Measurements from ENCODE around the gene SLC6A5. TPM values are rescaled to one million over a fixed set of nuclear protein-coding genes. Genes with fewer than 3 reads are reported as not detected.

Gene SLC6A5
- total RNA-seq, 4 donors from 2014 or later, result not detected

DNA sequence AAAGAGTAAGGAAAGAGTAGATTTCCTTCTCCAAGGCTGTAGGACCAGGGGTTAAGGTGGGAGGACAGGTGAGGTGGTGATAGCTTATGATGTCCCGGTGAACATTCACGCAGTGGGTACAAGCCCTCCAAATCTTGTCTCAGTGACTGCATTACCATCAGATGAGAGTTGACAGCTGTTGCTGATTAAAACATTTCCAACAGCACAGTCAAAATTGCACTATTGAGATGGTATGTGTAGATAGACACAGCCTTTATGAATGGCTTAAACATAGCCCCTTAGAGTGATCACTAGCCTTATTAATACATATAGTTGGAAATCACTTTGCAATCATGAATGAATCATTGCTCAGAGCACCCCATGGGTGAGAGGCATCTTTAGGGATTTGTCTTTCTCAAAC lies 77.2 kb downstream of the SLC6A5 start:
- Histone ChIP-seq H3K36me3 (no peaks in the 10 kb centered on the region), H3K27ac (no peak overlapping the region), H3K27me3 (peaks cover 0 to 19% of the 10 kb centered on the region in 2 donors), H3K4me3 (no peak overlapping the region), H3K9me3 (no peaks in the 10 kb centered on the region), H3K4me1 (no peaks in the 10 kb centered on the region)
- TF ChIP-seq, protein P1, sequence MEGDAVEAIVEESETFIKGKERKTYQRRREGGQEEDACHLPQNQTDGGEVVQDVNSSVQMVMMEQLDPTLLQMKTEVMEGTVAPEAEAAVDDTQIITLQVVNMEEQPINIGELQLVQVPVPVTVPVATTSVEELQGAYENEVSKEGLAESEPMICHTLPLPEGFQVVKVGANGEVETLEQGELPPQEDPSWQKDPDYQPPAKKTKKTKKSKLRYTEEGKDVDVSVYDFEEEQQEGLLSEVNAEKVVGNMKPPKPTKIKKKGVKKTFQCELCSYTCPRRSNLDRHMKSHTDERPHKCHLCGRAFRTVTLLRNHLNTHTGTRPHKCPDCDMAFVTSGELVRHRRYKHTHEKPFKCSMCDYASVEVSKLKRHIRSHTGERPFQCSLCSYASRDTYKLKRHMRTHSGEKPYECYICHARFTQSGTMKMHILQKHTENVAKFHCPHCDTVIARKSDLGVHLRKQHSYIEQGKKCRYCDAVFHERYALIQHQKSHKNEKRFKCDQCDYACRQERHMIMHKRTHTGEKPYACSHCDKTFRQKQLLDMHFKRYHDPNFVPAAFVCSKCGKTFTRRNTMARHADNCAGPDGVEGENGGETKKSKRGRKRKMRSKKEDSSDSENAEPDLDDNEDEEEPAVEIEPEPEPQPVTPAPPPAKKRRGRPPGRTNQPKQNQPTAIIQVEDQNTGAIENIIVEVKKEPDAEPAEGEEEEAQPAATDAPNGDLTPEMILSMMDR (IDR thresholded peaks at IDR 0.05), result no peak
- TF ChIP-seq EP300 (IDR thresholded peaks at IDR 0.05) (no peak), POLR2A (IDR thresholded peaks at IDR 0.05) (no peak)
- WGBS, 2 donors, result 95 to 97% methylated on average over 2 of the region's 2 CpGs
- DNase-seq (ENCODE audit: low spot score in 2 of 2), result no peak

DNA sequence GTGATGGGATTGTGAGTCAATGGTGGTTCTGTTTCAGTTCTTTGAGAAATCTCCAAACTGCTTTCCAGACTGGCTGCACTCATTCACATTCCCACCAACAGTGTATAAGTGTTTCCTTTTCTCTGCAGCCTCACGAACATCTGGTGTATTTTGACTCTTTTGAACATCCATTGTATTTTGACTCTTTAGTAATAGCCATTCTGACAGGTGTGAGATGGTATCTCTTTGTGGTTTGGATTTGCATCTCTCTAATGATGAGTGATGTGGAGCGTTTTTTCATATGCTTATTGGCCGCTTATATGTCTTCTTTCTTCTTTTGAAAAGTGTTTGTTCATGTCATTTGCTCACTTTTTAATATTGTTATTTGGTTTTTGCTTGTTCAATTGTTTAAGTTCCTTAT lies 89.4 kb downstream of the SLC6A5 start:
- Histone ChIP-seq H3K27me3 (no peaks in the 10 kb centered on the region), H3K9me3 (no peaks in the 10 kb centered on the region), H3K4me3 (no peak overlapping the region), H3K4me1 (no peaks in the 10 kb centered on the region), H3K27ac (no peak overlapping the region), H3K36me3 (no peaks in the 10 kb centered on the region)
- WGBS, 2 donors, result 78 to 81% methylated on average over 3 of the region's 3 CpGs
- TF ChIP-seq EP300 (IDR thresholded peaks at IDR 0.05), result no peak
- no peak for TF ChIP-seq POLR2A (IDR thresholded peaks at IDR 0.05)
- TF ChIP-seq, protein P1 (IDR thresholded peaks at IDR 0.05), result no peak
- no peak for DNase-seq (ENCODE audit: low spot score in 2 of 2)

DNA sequence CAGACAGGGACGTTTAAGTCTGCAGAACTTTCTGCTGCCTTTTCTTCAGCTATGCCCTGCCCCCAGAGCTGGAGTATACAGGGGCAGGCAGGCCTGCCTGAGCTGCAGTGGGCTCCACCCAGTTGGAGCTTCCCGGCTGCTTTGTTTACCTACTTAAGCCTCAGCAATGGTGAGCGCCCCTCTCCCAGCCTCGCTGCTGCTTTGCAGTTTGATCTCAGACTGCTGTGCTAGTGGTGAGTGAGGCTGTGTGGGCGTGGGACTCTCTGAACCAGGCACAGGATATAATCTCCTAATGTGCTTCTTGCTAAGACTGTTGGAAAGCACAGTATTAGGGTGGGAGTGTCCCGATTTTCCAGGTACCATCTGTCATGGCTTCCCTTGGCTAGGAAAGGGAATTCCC lies 108.5 kb downstream of the SLC6A5 start:
- Histone ChIP-seq H3K27me3 (no peaks in the 10 kb centered on the region), H3K4me1 (no peaks in the 10 kb centered on the region), H3K27ac (no peak overlapping the region), H3K9me3 (peaks cover 0 to 27% (median 0%) of the 10 kb centered on the region in 4 donors), H3K4me3 (no peak overlapping the region), H3K36me3 (no peaks in the 10 kb centered on the region)
- no peak for DNase-seq (ENCODE audit: low spot score in 2 of 2)
- WGBS, 2 donors, result 68 to 76% methylated on average over 6 of the region's 6 CpGs
- TF ChIP-seq, protein P1 (IDR thresholded peaks at IDR 0.05), result no peak
- TF ChIP-seq EP300 (IDR thresholded peaks at IDR 0.05), result no peak
- TF ChIP-seq POLR2A (IDR thresholded peaks at IDR 0.05), result no peak

Other genes starting within 250 kb of the SLC6A5 start
- gene HTATIP2, start 235.9 kb upstream of the SLC6A5 start, total RNA-seq, result 10 to 100 TPM; 19.3 to 37.1 (median 28.5) TPM
- gene PRMT3, start 211.9 kb upstream of the SLC6A5 start, total RNA-seq, result 10 to 100 TPM; 17.8 to 29.4 (median 22.1) TPM
- not detected for gene NELL1, start 70.0 kb downstream of the SLC6A5 start, total RNA-seq

All from tibial nerve (tissue), 4 donors.